Vagina (tissue), 2 donors: ENCODE results near the gene ADAM21. TPM values are rescaled to one million over a fixed set of nuclear protein-coding genes. Genes with fewer than 3 reads are reported as not detected.
A peak's percentile ranks its signal among the peaks of the same experiment; 100 is the strongest.
"Not testable (repeated sequence)": the region's sequence is repeated elsewhere in the genome, so short reads cannot be mapped to it uniquely, and the experiment has no call there.

Experiments used
- DNase-seq, 2 donors: peaks; one replicate each; pipeline ENCODE4 v3.0.0-alpha.2; 2017; ENCODE audit errors: extremely low spot score in 2 of 2
- H3K27ac ChIP-seq: fragments of 200-600 bp; sonication (generic); one replicate; pipeline ENCODE4 v1.5.1; 2019
- H3K27me3 ChIP-seq: fragments of 200-600 bp; sonication (generic); one replicate; pipeline ENCODE4 v1.5.1; 2019
- H3K36me3 ChIP-seq, 2 donors: fragments of 200-600 bp; sonication (generic); one replicate each; pipeline ENCODE4 v1.5.1; 2017 to 2019
- H3K4me1 ChIP-seq: fragments of 200-600 bp; sonication (generic); one replicate; pipeline ENCODE4 v1.5.1; 2019
- H3K4me3 ChIP-seq, 2 donors: fragments of 200-600 bp; sonication (generic); 1 replicate in 1 of 2; 2 replicates in 1 of 2; pipeline ENCODE4 v1.5.1; 2016 to 2019
- H3K9me3 ChIP-seq: fragments of 200-600 bp; sonication (generic); one replicate; pipeline ENCODE4 v1.5.1; 2019
- CTCF ChIP-seq, 3 experiments: fragments of 450-650 bp in 2 of 3; fragments of 200-600 bp in 1 of 3; sonication (generic) in 1 of 3; IDR thresholded peaks; one replicate each; pipeline ENCODE4 v1.5.1; 2017 to 2019; ENCODE audit warnings: antibody characterized with exemption in 3 of 3, mild to moderate bottlenecking in 2 of 3, moderate library complexity in 2 of 3
- POLR2A ChIP-seq, 2 donors: fragments of 450-650 bp; IDR thresholded peaks; one replicate each; pipeline ENCODE4 v1.6.1; 2017; ENCODE audit warnings: antibody characterized with exemption in 2 of 2, mild to moderate bottlenecking in 2 of 2, moderate library complexity in 2 of 2
- POLR2AphosphoS5 ChIP-seq, 2 donors: sonication (generic); formaldehyde crosslinking; IDR thresholded peaks; one replicate each; pipeline ENCODE4 v1.9.0; 2017; ENCODE audit warnings: antibody characterized with exemption in 2 of 2, mild to moderate bottlenecking in 2 of 2, low read depth in 1 of 2; ENCODE audit not compliant: insufficient read depth in 1 of 2
- intact Hi-C: fragments of 100-400 bp; cut with DNase I; formaldehyde crosslinking; loops from one replicate; pipeline ENCODE4 v1.15.1; 2023
- total RNA-seq: library from RNA; depleted of rRNA; stranded (reverse); fragments of >200 nt; gene quantifications from one replicate; pipeline ENCODE4 v1.2.3, GENCODE V29; 2016

The ADAM21 gene
- total RNA-seq = not detected

- Histone ChIP-seq H3K4me3 (no peak within 1 kb of the TSS), H3K27ac (no peak within 1 kb of the TSS), H3K4me1 (no peaks in the 10 kb centered on the region), H3K9me3 (no peaks in the 10 kb centered on the region), H3K27me3 (no peaks in the 10 kb centered on the region), H3K36me3 (no peaks in the 10 kb centered on the region)
- intact Hi-C loops = no loop called here
- TF ChIP-seq CTCF (IDR thresholded peaks at IDR 0.05) (no peak), POLR2AphosphoS5 (IDR thresholded peaks at IDR 0.05; ENCODE audit: insufficient read depth in 1 of 2, low read depth in 1 of 2) (no peak), POLR2A (IDR thresholded peaks at IDR 0.05) (no peak)
- no peak for DNase-seq
Measured at GRCh38 chr14:70451874-70452273, at the start of gene ADAM21. ADAM21 (plus strand) TSS chr14:70452174; CDS start chr14:70457500, 5,326 bp downstream.

- H3K4me1 ChIP-seq, DNase-seq, H3K36me3 ChIP-seq, H3K4me3 ChIP-seq, H3K27ac ChIP-seq, H3K27me3 ChIP-seq, H3K9me3 ChIP-seq, intact Hi-C loops: not testable (repeated sequence)
Measured at GRCh38 chr14:70403335-70403734, 48.6 kb upstream of the ADAM21 start.

- H3K9me3 ChIP-seq, H3K4me3 ChIP-seq, H3K36me3 ChIP-seq, intact Hi-C loops, H3K27me3 ChIP-seq, DNase-seq, H3K27ac ChIP-seq, H3K4me1 ChIP-seq: not testable (repeated sequence)
Measured at GRCh38 chr14:70406216-70406615, 45.8 kb upstream of the ADAM21 start.

GRCh38 chr14:70407621-70408020 is 44.4 kb upstream of the ADAM21 start:
- Histone ChIP-seq H3K4me3 (no peak overlapping the region), H3K4me1 (no peaks in the 10 kb centered on the region), H3K27ac (no peak overlapping the region), H3K27me3 (no peaks in the 10 kb centered on the region), H3K36me3 (peaks cover 0 to 4% of the 10 kb centered on the region in 2 donors), H3K9me3 (no peaks in the 10 kb centered on the region)
- TF ChIP-seq POLR2AphosphoS5 (IDR thresholded peaks at IDR 0.05; ENCODE audit: insufficient read depth in 1 of 2, low read depth in 1 of 2) = no peak
- no peak for TF ChIP-seq POLR2A (IDR thresholded peaks at IDR 0.05)
- TF ChIP-seq CTCF (IDR thresholded peaks at IDR 0.05) = no peak
- intact Hi-C loops = no loop called here
- DNase-seq = no peak

GRCh38 chr14:70415788-70416187 is 36.2 kb upstream of the ADAM21 start:
- intact Hi-C loops = no loop called here
- H3K4me1 ChIP-seq = peaks cover 19% of the 10 kb centered on the region
- H3K9me3 ChIP-seq = no peaks in the 10 kb centered on the region
- no peak overlapping the region for H3K27ac ChIP-seq
- peaks cover 0 to 2% of the 10 kb centered on the region in 2 donors for H3K36me3 ChIP-seq
- no peaks in the 10 kb centered on the region for H3K27me3 ChIP-seq
- H3K4me3 ChIP-seq = peak overlapping the region; percentile 73 to 76
- TF ChIP-seq POLR2AphosphoS5 (IDR thresholded peaks at IDR 0.05; ENCODE audit: insufficient read depth in 1 of 2, low read depth in 1 of 2) = no peak
- TF ChIP-seq POLR2A (IDR thresholded peaks at IDR 0.05) = no peak
- no peak for TF ChIP-seq CTCF (IDR thresholded peaks at IDR 0.05)
- no peak for DNase-seq

GRCh38 chr14:70416338-70416724 is 35.6 kb upstream of the ADAM21 start:
- intact Hi-C loops = no loop called here
- no peaks in the 10 kb centered on the region for H3K9me3 ChIP-seq
- H3K4me1 ChIP-seq = peaks cover 19% of the 10 kb centered on the region
- TF ChIP-seq POLR2AphosphoS5 (IDR thresholded peaks at IDR 0.05; ENCODE audit: insufficient read depth in 1 of 2, low read depth in 1 of 2) (no peak), CTCF (IDR thresholded peaks at IDR 0.05) (no peak), POLR2A (IDR thresholded peaks at IDR 0.05) (no peak)
- peak overlapping the region; percentile 73 to 76 for H3K4me3 ChIP-seq
- H3K27ac ChIP-seq = peak overlapping the region; percentile 71
- no peak for DNase-seq
- H3K27me3 ChIP-seq = no peaks in the 10 kb centered on the region
- H3K36me3 ChIP-seq = peaks cover 0 to 2% of the 10 kb centered on the region in 2 donors
